OCI-LY7 (cell line): Measurements from ENCODE around the gene IL12A. TPM values are rescaled to one million over a fixed set of nuclear protein-coding genes. Genes with fewer than 3 reads are reported as not detected.

Experiments used
- BruUV-seq: library from RNA; stranded (reverse); fragments of 400-500 nt; replicated peaks from 2 replicates; lab custom pipeline; 2021; lab: Mats Ljungman, UMichigan
- CTCF ChIA-PET: fragments of 300-600 bp; sonication (Branson Sonifier 250); formaldehyde crosslinking; loops from one replicate; lab custom pipeline; 2022; ENCODE audit warnings: antibody characterized with exemption; ENCODE audit not compliant: unreplicated experiment; lab: Charles Lee
- POLR2A ChIA-PET: fragments of 300-600 bp; sonication (Branson Sonifier 250); formaldehyde crosslinking; loops from one replicate; lab custom pipeline; 2022; ENCODE audit warnings: antibody characterized with exemption; lab: Charles Lee
- DNase-seq: peaks from one replicate; pipeline ENCODE4 v3.0.0-alpha.2; 2015; ENCODE audit warnings: low spot score
- H2AFZ ChIP-seq: fragments of 200-600 bp; sonication (generic), shearing (Covaris generic); 2 replicates; pipeline ENCODE4 v1.6.1; 2014; ENCODE audit warnings: mild to moderate bottlenecking, antibody characterized with exemption, low read length, moderate library complexity
- H3K27ac ChIP-seq: fragments of 200-600 bp; sonication (generic); 2 replicates; pipeline ENCODE4 v1.5.1; 2014; ENCODE audit warnings: mixed run types, low read depth, mild to moderate bottlenecking, moderate library complexity, low read length, inconsistent platforms; ENCODE audit not compliant: poor library complexity, severe bottlenecking
- H3K36me3 ChIP-seq: fragments of 200-600 bp; sonication (generic); 2 replicates; pipeline ENCODE4 v1.6.1; 2014; ENCODE audit warnings: mild to moderate bottlenecking, antibody characterized with exemption, low read length, moderate library complexity, mixed read lengths; ENCODE audit not compliant: insufficient read depth
- H3K4me1 ChIP-seq: fragments of 200-600 bp; sonication (generic); 2 replicates; pipeline ENCODE4 v1.5.1; 2014; ENCODE audit warnings: mild to moderate bottlenecking, low read length; ENCODE audit not compliant: insufficient read depth, poor library complexity, severe bottlenecking
- H3K4me2 ChIP-seq: fragments of 200-600 bp; sonication (generic); 2 replicates; pipeline ENCODE4 v1.6.1; 2014; ENCODE audit warnings: mild to moderate bottlenecking, low read length
- H3K4me3 ChIP-seq: fragments of 200-600 bp; sonication (generic); 2 replicates; pipeline ENCODE4 v1.5.1; 2014; ENCODE audit warnings: mild to moderate bottlenecking, low read depth, low read length; ENCODE audit not compliant: poor library complexity, severe bottlenecking
- H3K79me2 ChIP-seq: fragments of 200-600 bp; sonication (generic); 2 replicates; pipeline ENCODE4 v1.6.1; 2016; ENCODE audit warnings: low read depth, mild to moderate bottlenecking, low read length, moderate library complexity, mixed read lengths; ENCODE audit not compliant: insufficient read depth
- H3K9me2 ChIP-seq: fragments of 200-600 bp; sonication (generic); 2 replicates; pipeline ENCODE4 v1.6.1; 2016; ENCODE audit warnings: mild to moderate bottlenecking, low read length, mixed read lengths; ENCODE audit not compliant: insufficient read depth
- H3K9me3 ChIP-seq: fragments of 200-600 bp; sonication (generic); 2 replicates; pipeline ENCODE4 v1.6.1; 2014; ENCODE audit warnings: mild to moderate bottlenecking, mixed run types, low read length, mixed read lengths
- H4K20me1 ChIP-seq: fragments of 200-600 bp; sonication (generic); 2 replicates; pipeline ENCODE4 v1.6.1; 2014; ENCODE audit warnings: mild to moderate bottlenecking, antibody characterized with exemption, low read length, moderate library complexity, mixed read lengths; ENCODE audit not compliant: insufficient read depth
- CTCF ChIP-seq: fragments of 200-600 bp; sonication (generic); conservative IDR thresholded peaks from 2 replicates; pipeline ENCODE4 v1.5.1; 2014; ENCODE audit warnings: mild to moderate bottlenecking, antibody characterized with exemption, low read length, moderate library complexity, mixed read lengths
- EZH2phosphoT487 ChIP-seq: fragments of 200-600 bp; sonication (generic); IDR thresholded peaks from 2 replicates; pipeline ENCODE4 v1.6.1; 2018; ENCODE audit warnings: low read depth, borderline replicate concordance, mild to moderate bottlenecking, mixed run types, antibody characterized with exemption, low read length, moderate library complexity, mixed read lengths
- intact Hi-C: fragments of 100-400 bp; cut with micrococcal nuclease; formaldehyde crosslinking; loops from one replicate; pipeline ENCODE4 v1.10.0; 2022; ENCODE audit not compliant: unreplicated experiment
- total RNA-seq, 2 experiments: library from RNA; depleted of rRNA in 1 of 2; stranded (reverse); fragments of >200 nt in 1 of 2; shearing (Covaris generic) in 1 of 2; gene quantifications; 2 replicates each; pipeline ENCODE4 v1.2.3, GENCODE V29; 2014 to 2022

The IL12A gene
- total RNA-seq, 2 experiments from 2014 or later: not detected

GRCh38 chr3:159992589-159992988 lies 4.0 kb downstream of the IL12A start:
- ChIA-PET POLR2A (no interaction called here), CTCF (no interaction called here)
- H3K9me3 ChIP-seq: no peaks in the 10 kb centered on the region
- H3K27ac ChIP-seq: no peak overlapping the region
- no peak for DNase-seq
- intact Hi-C loops: no loop called here
- no peak for TF ChIP-seq EZH2phosphoT487
- TF ChIP-seq CTCF: no peak
- no TSS peak for BruUV-seq
- H3K4me3 ChIP-seq: no peak overlapping the region
- H4K20me1 ChIP-seq: no peaks in the 10 kb centered on the region
- no peaks in the 10 kb centered on the region for H3K79me2 ChIP-seq
- no peaks in the 10 kb centered on the region for H3K4me1 ChIP-seq
- no peak overlapping the region for H2AFZ ChIP-seq
- no peaks in the 10 kb centered on the region for H3K9me2 ChIP-seq
- no peaks in the 10 kb centered on the region for H3K36me3 ChIP-seq
- no peak overlapping the region for H3K4me2 ChIP-seq

- Histone ChIP-seq H3K36me3 (no peaks in the 10 kb centered on the region), H3K4me2 (no peak overlapping the region), H3K9me3 (no peaks in the 10 kb centered on the region), H3K4me3 (no peak overlapping the region), H2AFZ (no peak overlapping the region), H3K9me2 (no peaks in the 10 kb centered on the region), H4K20me1 (no peaks in the 10 kb centered on the region), H3K4me1 (no peaks in the 10 kb centered on the region), H3K27ac (no peak overlapping the region), H3K79me2 (no peaks in the 10 kb centered on the region)
- ChIA-PET CTCF (no interaction called here), POLR2A (interaction anchor here (0.7 to 2.2 kb wide), 2 partner anchors 8 to 64 kb away, joined by 3 to 5 read pairs; no protein-coding TSS in a partner anchor)
- BruUV-seq: no TSS peak
- no peak for DNase-seq
- intact Hi-C loops: no loop called here
- TF ChIP-seq CTCF (no peak), EZH2phosphoT487 (no peak)
These were observed 5.5 kb downstream of the IL12A start for GRCh38 chr3:159994182-159994581.

GRCh38 chr3:159995091-159995490 lies 6.5 kb downstream of the IL12A start:
- Histone ChIP-seq H2AFZ (no peak overlapping the region), H3K4me1 (no peaks in the 10 kb centered on the region), H3K9me2 (no peaks in the 10 kb centered on the region), H4K20me1 (no peaks in the 10 kb centered on the region), H3K27ac (no peak overlapping the region), H3K79me2 (no peaks in the 10 kb centered on the region), H3K4me3 (no peak overlapping the region), H3K4me2 (no peak overlapping the region), H3K36me3 (no peaks in the 10 kb centered on the region), H3K9me3 (no peaks in the 10 kb centered on the region)
- intact Hi-C loops: no loop called here
- POLR2A ChIA-PET: interaction anchor here (0.6 to 2.2 kb wide), 5 partner anchors 9 to 743 kb away, joined by 3 to 5 read pairs (median 3); no protein-coding TSS in a partner anchor
- TF ChIP-seq CTCF: no peak
- no peak for DNase-seq
- BruUV-seq: no TSS peak
- CTCF ChIA-PET: no interaction called here
